Caco-2 (cell line): ENCODE data around the gene MIA2. TPM values are rescaled to one million over a fixed set of nuclear protein-coding genes. Genes with fewer than 3 reads are reported as not detected.
"Not testable (repeated sequence)": the region's sequence is repeated elsewhere in the genome, so short reads cannot be mapped to it uniquely, and the experiment has no call there.

Source experiments
- BruUV-seq: library from RNA; stranded (reverse); fragments of 400-500 nt; replicated peaks from 2 replicates; lab custom pipeline; 2021; lab: Mats Ljungman, UMichigan
- CTCF ChIA-PET: fragments of 300-600 bp; sonication (Branson Sonifier 250); formaldehyde crosslinking; loops from one replicate; lab custom pipeline; 2022; ENCODE audit warnings: antibody characterized with exemption; lab: Charles Lee
- POLR2A ChIA-PET: fragments of 300-600 bp; sonication (Branson Sonifier 250); formaldehyde crosslinking; loops from one replicate; lab custom pipeline; 2022; ENCODE audit warnings: antibody characterized with exemption; lab: Charles Lee
- DNase-seq, 2 experiments: peaks; one replicate each; pipeline versions ENCODE4 v3.0.0 to v3.0.0-alpha.2; 2020 to 2022
- H3K27me3 ChIP-seq: replicated peaks from 2 replicates; pipeline ENCODE4 v1.6.0; 2011; ENCODE audit warnings: low read length; ENCODE audit not compliant: control insufficient read depth, insufficient read depth
- H3K36me3 ChIP-seq: 2 replicates; pipeline ENCODE4 v1.5.1; 2011; ENCODE audit warnings: low read length; ENCODE audit not compliant: control insufficient read depth, insufficient read depth
- H3K4me1 ChIP-seq: fragments of 250-450 bp; sonication (Bioruptor Pico); 2 replicates; pipeline ENCODE4 v1.5.1; 2020; ENCODE audit warnings: mild to moderate bottlenecking
- H3K4me3 ChIP-seq: 2 replicates; pipeline ENCODE4 v1.5.1; 2011; ENCODE audit warnings: low read depth, mild to moderate bottlenecking, control low read depth, low read length
- H3K9me3 ChIP-seq: fragments of 250-450 bp; sonication (Bioruptor Pico); 2 replicates; pipeline ENCODE4 v1.5.1; 2020; ENCODE audit warnings: mild to moderate bottlenecking, moderate library complexity
- H3K27ac Mint-ChIP-seq: one replicate; pipeline ENCODE4 v1.8.0; 2022; ENCODE audit warnings: mixed read lengths; ENCODE audit not compliant: unreplicated experiment
- H3K27me3 Mint-ChIP-seq: one replicate; pipeline ENCODE4 v1.8.0; 2022; ENCODE audit warnings: mixed read lengths; ENCODE audit not compliant: insufficient read depth, unreplicated experiment
- H3K36me3 Mint-ChIP-seq: one replicate; pipeline ENCODE4 v1.8.0; 2022; ENCODE audit warnings: mild to moderate bottlenecking, mixed read lengths; ENCODE audit not compliant: insufficient read depth, unreplicated experiment
- H3K4me1 Mint-ChIP-seq: one replicate; pipeline ENCODE4 v1.8.0; 2022; ENCODE audit warnings: low read depth, mixed read lengths; ENCODE audit not compliant: unreplicated experiment
- H3K4me3 Mint-ChIP-seq: one replicate; pipeline ENCODE4 v1.8.0; 2022; ENCODE audit warnings: mild to moderate bottlenecking, moderate library complexity, mixed read lengths; ENCODE audit not compliant: unreplicated experiment
- H3K9me3 Mint-ChIP-seq: one replicate; pipeline ENCODE4 v1.8.0; 2022; ENCODE audit warnings: mixed read lengths; ENCODE audit not compliant: unreplicated experiment
- intact Hi-C: fragments of 100-400 bp; cut with micrococcal nuclease; formaldehyde crosslinking; loops from one replicate; pipeline ENCODE4 v1.10.0; 2022; ENCODE audit not compliant: unreplicated experiment
- total RNA-seq: library from RNA; stranded (reverse); gene quantifications from 2 replicates; pipeline ENCODE4 v1.2.3, GENCODE V29; 2022
- TF ChIP-seq, protein P1 (sequence below), 2 experiments: fragments of 200-600 bp in 1 of 2; IDR thresholded peaks; 1 replicate in 1 of 2; 2 replicates in 1 of 2; pipeline versions ENCODE4 v1.5.1 to v1.8.0; 2011 to 2022; ENCODE audit warnings: antibody characterized with exemption in 1 of 2, control low read depth in 1 of 2, inconsistent platforms in 1 of 2, low read depth in 1 of 2, low read length in 1 of 2, mild to moderate bottlenecking in 1 of 2, moderate library complexity in 1 of 2; ENCODE audit not compliant: insufficient read depth in 1 of 2, severe bottlenecking in 1 of 2, unreplicated experiment in 1 of 2

MIA2 gene
- total RNA-seq, 1 experiment from 2014 or later: 71.5 TPM

DNA sequence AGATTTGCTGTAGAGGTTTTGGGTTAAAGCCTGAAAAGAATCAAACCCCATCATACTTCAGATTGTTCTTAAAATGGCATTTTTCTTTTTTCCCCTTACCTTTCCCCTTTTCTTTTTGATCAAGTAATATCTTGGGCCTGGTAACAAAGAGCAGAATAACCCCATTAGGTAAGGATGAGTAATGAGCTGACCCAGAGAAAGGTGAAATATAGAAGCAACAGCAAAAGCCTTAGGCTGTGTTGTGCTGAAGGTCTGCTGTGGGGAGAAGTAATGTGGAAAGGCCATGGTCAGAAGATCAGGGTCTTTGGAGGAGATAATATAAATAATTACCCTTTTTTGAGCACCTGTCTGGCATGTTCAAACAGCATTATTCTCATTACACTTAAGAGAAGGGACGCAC, 42.3 kb downstream of the MIA2 start:
- no peak for DNase-seq
- no peaks in the 10 kb centered on the region for H3K27me3 Mint-ChIP-seq
- Histone ChIP-seq H3K4me3 (no peak overlapping the region), H3K27me3 (no peaks in the 10 kb centered on the region), H3K9me3 (peaks cover 19% of the 10 kb centered on the region), H3K36me3 (peaks cover 2% of the 10 kb centered on the region; the same call in 1 of the 2 replicates), H3K4me1 (peaks cover 5% of the 10 kb centered on the region; the same call in 1 of the 2 replicates)
- H3K9me3 Mint-ChIP-seq: peaks cover 15% of the 10 kb centered on the region
- TF ChIP-seq, protein P1, sequence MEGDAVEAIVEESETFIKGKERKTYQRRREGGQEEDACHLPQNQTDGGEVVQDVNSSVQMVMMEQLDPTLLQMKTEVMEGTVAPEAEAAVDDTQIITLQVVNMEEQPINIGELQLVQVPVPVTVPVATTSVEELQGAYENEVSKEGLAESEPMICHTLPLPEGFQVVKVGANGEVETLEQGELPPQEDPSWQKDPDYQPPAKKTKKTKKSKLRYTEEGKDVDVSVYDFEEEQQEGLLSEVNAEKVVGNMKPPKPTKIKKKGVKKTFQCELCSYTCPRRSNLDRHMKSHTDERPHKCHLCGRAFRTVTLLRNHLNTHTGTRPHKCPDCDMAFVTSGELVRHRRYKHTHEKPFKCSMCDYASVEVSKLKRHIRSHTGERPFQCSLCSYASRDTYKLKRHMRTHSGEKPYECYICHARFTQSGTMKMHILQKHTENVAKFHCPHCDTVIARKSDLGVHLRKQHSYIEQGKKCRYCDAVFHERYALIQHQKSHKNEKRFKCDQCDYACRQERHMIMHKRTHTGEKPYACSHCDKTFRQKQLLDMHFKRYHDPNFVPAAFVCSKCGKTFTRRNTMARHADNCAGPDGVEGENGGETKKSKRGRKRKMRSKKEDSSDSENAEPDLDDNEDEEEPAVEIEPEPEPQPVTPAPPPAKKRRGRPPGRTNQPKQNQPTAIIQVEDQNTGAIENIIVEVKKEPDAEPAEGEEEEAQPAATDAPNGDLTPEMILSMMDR (IDR thresholded peaks at IDR 0.05; ENCODE audit: insufficient read depth in 1 of 2, low read depth in 1 of 2, low read length in 1 of 2, severe bottlenecking in 1 of 2, unreplicated experiment in 1 of 2): no peak
- H3K36me3 Mint-ChIP-seq: peaks cover 46% of the 10 kb centered on the region
- ChIA-PET CTCF (no interaction called here), POLR2A (no interaction called here)
- no TSS peak for BruUV-seq
- H3K4me1 Mint-ChIP-seq: peaks cover 10% of the 10 kb centered on the region
- H3K27ac Mint-ChIP-seq: no peak overlapping the region
- H3K4me3 Mint-ChIP-seq: no peak overlapping the region
- intact Hi-C loops: no loop called here

DNA sequence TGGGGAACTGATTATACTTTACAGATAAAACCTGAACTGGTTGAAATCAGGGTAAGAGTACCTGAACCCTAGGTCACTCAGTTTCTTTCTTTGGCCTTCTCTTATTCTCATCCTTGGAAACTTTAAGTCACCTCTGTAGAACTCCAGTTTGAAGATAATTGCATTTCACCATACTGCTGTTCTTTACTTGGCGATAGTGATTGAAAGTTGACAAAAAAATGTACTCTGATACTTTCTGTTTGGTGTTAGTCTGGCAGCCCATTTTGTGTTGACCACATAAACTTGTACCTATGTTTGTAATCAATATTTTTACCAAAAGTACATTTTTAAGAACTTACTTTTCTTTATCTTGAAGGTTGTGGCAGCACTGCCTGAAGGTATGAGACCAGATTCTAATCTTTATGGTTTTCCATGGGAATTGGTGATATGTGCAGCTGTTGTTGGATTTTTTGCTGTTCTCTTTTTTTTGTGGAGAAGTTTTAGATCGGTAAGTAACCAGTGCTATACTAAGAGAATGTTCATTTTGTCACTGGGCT, 42.9 kb downstream of the MIA2 start:
- Mint-ChIP-seq H3K36me3 (peaks cover 49% of the 10 kb centered on the region), H3K4me3 (no peak overlapping the region), H3K27ac (no peak overlapping the region), H3K9me3 (peaks cover 15% of the 10 kb centered on the region), H3K27me3 (no peaks in the 10 kb centered on the region), H3K4me1 (peaks cover 10% of the 10 kb centered on the region)
- no peak overlapping the region for H3K4me3 ChIP-seq
- DNase-seq: no peak
- H3K4me1 ChIP-seq: peaks cover 5% of the 10 kb centered on the region; the same call in 1 of the 2 replicates
- no peaks in the 10 kb centered on the region for H3K27me3 ChIP-seq
- BruUV-seq: no TSS peak
- ChIA-PET POLR2A (no interaction called here), CTCF (no interaction called here)
- TF ChIP-seq, protein P1 (IDR thresholded peaks at IDR 0.05; ENCODE audit: insufficient read depth in 1 of 2, low read depth in 1 of 2, low read length in 1 of 2, severe bottlenecking in 1 of 2, unreplicated experiment in 1 of 2): no peak
- peaks cover 12% of the 10 kb centered on the region for H3K9me3 ChIP-seq
- intact Hi-C loops: no loop called here
- peaks cover 2% of the 10 kb centered on the region; the same call in 1 of the 2 replicates for H3K36me3 ChIP-seq

DNA sequence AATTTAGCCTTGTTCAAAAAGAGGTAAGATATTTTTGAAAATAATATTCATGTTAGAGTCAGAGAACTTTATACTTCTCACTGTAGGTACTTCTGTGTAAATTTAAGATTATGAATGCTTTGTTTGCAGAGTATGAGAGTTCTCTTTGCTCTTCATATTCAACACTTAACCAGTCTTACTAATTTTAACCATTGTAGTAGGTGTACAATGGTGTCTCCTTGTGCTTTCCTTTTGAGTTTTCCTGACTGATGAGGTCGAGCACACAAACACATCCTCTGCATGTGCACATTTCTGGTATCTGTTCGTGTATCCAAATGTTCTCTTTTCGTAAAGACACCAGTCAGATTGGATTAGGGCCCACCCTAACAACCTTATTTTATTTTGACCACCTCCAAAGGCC, 45.8 kb downstream of the MIA2 start:
- H3K36me3 Mint-ChIP-seq: peaks cover 44% of the 10 kb centered on the region
- intact Hi-C loops: no loop called here
- Histone ChIP-seq H3K9me3 (no peaks in the 10 kb centered on the region), H3K27me3 (no peaks in the 10 kb centered on the region), H3K36me3 (peaks cover 2% of the 10 kb centered on the region; the same call in 1 of the 2 replicates), H3K4me1 (peaks cover 5% of the 10 kb centered on the region; the same call in 1 of the 2 replicates), H3K4me3 (no peak overlapping the region)
- CTCF ChIA-PET: no interaction called here
- POLR2A ChIA-PET: no interaction called here
- H3K4me1 Mint-ChIP-seq: peaks cover 10% of the 10 kb centered on the region
- H3K27ac Mint-ChIP-seq: no peak overlapping the region
- H3K4me3 Mint-ChIP-seq: no peak overlapping the region
- H3K9me3 Mint-ChIP-seq: no peaks in the 10 kb centered on the region
- TF ChIP-seq, protein P1 (IDR thresholded peaks at IDR 0.05; ENCODE audit: insufficient read depth in 1 of 2, low read depth in 1 of 2, low read length in 1 of 2, severe bottlenecking in 1 of 2, unreplicated experiment in 1 of 2): no peak
- no peaks in the 10 kb centered on the region for H3K27me3 Mint-ChIP-seq
- DNase-seq: no peak
- no TSS peak for BruUV-seq

DNA sequence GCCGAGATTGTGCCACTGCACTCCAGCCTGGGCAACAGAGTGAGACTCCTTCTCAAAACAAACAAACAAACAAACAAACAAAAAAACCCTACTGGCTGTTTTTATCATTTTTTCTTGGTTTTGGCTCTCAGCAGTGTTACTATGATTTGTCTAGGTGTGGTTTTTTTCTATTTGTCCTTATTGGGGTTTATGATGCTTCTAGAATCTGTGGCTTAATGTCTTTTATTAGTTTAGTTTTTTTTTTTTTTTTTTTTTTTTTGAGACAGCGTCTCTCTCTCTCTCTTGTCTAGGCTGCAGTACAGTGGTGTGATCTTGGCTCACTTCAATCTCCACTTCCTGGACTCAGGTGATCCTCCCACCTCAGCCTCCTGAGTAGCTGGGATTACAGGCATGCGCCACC, 47.0 kb downstream of the MIA2 start:
- H3K4me1 Mint-ChIP-seq, H3K27ac Mint-ChIP-seq, H3K4me3 ChIP-seq, POLR2A ChIA-PET, H3K27me3 ChIP-seq, DNase-seq, CTCF ChIA-PET, H3K4me3 Mint-ChIP-seq, H3K9me3 ChIP-seq, H3K9me3 Mint-ChIP-seq, H3K36me3 ChIP-seq, intact Hi-C loops, H3K27me3 Mint-ChIP-seq, H3K4me1 ChIP-seq, BruUV-seq: not testable (repeated sequence)
- H3K36me3 Mint-ChIP-seq: peaks cover 44% of the 10 kb centered on the region
